GM18502 (cell line): Measurements from ENCODE around the gene LEMD2.

Source experiments
- ATAC-seq: cut with Tn5 transposase; IDR thresholded peaks from one replicate; pipeline ENCODE4 v1.9.1; 2021; ENCODE audit warnings: mild to moderate bottlenecking; ENCODE audit not compliant: unreplicated experiment, poor library complexity

Gene LEMD2

GRCh38 chr6:33799454-33800113 lies 10.7 kb upstream of the LEMD2 start:
- no peak for ATAC-seq

GRCh38 chr6:33798343-33798848 lies 9.5 kb upstream of the LEMD2 start:
- no peak for ATAC-seq

DNA sequence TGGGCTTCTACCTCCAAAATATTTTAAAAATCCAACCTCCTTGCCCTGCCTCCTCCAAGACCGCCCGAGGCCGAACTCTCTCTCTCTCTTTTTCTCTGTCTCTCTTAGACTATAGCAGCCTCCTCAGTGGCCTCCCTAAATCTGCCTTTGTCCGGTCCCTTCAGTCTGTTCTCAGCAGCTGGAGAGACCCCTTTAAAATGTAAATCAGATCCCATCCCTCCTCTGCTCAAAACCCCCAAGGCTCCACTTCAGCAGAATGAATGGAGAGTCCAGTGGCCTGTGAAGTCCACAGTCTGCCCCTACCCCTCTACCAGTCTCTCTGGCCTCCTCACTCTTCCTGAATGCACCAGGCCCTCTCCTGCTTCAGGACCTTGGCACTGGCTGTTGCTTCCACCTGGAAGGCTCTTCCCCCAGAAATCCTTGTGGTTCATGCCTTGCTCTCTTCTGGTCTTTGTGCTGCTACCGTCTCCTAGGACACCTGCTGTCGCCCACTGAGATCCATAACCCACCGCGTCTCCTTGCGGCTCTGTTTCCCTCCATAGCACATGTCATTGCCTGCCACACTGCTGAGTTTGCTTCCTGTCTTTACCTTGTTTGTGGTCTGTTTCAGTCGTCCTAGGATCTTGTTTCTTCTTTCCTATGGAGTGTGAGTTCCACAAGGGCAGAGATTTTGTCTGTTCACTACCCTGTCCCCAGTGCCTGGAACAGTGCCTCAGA lies 8.9 kb upstream of the LEMD2 start:
- ATAC-seq, result no peak

GRCh38 chr6:33794910-33795623 lies 6.1 kb upstream of the LEMD2 start:
- ATAC-seq, result no peak

GRCh38 chr6:33792981-33793380 lies 4.1 kb upstream of the LEMD2 start:
- ATAC-seq, result no peak

DNA sequence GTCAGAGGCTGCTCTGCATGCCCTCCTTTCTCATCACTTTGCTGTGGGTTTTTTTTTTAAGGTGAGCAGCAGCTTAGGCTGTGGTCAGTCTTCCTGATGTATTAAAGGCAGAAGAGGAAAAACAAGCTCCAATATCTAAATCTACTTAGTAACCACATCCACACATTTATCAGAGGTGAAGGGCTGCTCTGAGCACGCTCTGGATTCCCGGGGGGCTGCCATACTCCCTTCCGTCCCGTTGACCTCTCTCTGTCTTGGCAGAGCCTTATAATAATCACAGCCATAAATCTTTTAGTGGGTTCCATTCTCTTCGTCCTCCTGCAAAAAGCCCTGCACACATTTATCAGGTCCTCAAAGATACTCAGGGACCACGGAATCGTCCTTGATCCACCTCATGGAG lies 2.7 kb upstream of the LEMD2 start:
- no peak for ATAC-seq

GRCh38 chr6:33790910-33791309 lies 2.0 kb upstream of the LEMD2 start:
- no peak for ATAC-seq

- ATAC-seq, result no peak
Measured at GRCh38 chr6:33790379-33790778, 1.4 kb upstream of the LEMD2 start.

DNA sequence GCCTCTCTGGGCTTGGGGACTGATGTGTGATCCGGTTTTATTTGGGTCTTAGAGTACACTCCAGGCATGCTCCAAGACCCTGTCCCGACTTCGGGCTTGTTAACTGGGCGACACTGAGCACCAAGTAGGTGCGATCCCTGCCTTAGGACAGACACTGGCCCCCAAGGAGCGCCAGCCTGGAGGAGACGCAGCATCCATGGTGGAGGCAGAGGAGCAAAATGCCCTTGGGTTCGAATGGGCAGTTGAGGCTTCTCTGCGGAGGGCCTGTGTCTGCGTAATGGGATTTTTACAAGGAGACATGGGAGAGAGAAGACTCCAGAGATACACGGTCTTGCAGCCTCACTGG lies 593 bp upstream of the LEMD2 start:
- no peak for ATAC-seq

GRCh38 chr6:33787954-33788693 lies 806 bp downstream of the LEMD2 start:
- peak; percentile 54 for ATAC-seq

DNA sequence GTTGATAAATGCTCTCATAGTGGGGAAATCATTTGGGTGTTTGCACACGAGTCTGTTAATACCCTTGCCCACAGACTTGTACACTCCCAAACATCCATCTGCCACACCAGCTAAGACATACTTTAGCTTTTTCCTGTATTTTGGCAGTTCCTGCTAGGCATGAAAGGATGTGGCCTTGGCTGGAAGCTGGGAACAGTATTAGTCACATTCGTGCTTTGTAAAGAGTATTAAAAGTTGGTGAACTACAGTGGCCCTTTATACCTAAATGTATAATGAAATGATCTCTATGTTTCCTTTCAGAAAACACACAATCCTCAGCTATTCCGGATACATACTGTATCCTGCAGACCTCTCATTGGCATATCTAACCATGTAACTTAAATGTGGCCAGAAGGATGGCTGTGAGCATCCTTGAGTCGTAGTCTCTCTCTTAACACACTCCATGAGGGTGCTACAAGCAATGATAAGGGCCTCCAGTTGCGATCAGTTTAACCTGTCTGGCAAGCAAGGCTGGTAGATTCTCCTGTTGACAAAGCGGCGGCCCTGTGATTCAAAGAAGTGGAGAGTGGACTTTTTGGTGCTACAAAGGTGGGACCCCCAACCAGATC lies 1.5 kb downstream of the LEMD2 start:
- no peak for ATAC-seq

GRCh38 chr6:33786736-33787135 lies 2.2 kb downstream of the LEMD2 start:
- ATAC-seq, result no peak

DNA sequence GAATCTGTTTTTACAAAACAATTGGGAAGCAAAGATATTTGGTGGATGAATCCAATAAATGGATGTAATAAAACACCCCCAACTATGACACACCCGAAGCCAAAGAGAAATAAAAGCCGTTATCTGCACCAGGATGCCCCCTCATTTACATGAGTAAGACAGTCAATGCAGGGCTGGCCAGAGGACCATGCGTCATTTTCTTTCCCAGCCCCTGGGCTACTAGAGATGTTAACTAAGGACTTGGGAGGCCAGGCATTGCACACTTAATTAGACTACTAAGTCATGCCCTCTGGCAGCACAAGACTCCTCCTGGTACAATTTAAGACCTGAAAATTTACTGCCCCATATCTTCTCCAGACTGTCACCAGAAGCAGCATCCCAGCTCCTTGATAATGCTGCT lies 3.2 kb downstream of the LEMD2 start:
- no peak for ATAC-seq

- ATAC-seq, result no peak
Measured at GRCh38 chr6:33784787-33785186, 4.1 kb downstream of the LEMD2 start.

GRCh38 chr6:33783781-33784520 lies 5.0 kb downstream of the LEMD2 start:
- no peak for ATAC-seq

DNA sequence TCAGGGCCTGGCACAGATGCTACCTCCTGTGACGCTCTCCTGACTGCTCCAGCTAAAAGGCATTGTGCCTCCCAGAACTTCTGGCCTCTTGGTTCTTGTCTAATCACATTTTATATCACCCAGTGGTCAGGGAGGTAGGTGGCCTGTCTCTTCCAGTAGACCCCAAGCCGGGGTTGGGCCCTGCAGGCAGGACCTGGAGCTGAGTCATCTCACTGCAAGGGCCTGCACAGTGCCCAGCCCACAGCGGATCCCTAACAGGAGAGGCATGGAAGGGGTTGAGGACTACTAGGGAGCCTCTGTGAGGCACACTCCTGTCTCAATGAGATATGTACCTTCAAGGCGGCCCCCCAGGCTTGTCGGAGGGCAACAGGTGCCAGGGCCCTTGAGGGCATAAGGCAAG lies 6.4 kb downstream of the LEMD2 start:
- ATAC-seq, result no peak

DNA sequence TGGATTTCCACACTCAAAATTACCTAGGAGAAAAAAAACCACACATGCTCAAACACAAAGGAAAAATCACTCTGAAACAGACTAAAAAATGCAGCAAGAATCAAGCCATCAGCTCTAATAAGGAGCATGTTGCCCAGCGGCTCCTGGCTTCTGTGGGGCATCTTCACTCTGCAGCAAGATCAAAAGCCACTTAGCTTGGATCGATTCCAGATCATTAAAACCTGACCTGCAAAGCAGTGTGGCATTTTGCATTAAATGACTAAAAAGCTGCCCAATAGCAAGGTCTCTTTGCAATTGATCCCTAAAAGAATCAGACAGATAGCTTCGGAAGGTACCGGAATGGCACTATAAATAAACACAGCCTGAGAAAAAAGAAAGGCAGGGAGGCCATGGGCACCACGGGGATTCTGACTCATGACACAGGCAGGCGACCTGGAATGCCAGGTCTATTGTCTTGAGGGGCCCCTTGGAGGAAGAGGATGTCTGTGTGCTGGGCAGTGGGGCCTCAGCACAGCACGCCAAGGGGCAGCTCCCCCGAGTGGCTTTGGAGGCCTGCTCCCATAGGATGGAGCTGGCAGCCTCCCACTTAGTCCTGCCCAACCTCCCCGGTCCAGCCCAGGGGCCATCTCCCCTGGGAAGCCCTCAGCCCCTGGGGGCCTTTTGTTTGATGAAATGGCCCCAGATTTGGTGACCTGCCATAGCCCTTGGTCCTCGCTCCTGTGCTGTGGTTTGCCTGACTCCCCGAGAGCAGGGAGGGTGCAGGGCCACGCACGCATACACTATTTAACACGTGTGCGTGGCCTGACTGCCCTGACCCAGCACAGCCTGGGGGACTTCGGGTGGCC lies 7.6 kb downstream of the LEMD2 start:
- ATAC-seq, result no peak

- ATAC-seq, result no peak
Measured at GRCh38 chr6:33779895-33780294, 9.0 kb downstream of the LEMD2 start.

DNA sequence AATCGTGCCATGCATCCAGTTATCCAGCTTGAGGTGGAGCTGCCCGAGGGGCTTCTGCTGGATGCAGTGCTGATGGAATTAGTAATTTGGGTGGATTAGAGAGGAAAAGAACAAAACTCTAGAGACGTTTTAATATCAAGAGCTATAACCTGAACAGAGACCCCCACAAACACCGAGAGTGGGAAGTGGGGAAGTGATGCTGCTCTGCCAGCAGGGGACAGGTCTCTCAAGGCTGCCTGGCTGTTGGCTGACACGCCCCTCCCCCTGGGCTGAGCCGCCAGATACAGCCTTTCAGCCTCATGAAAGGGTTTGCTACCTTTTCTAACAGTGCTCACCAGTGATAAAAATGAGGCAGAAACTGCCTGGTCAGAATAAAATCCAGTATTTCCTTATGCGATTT lies 9.6 kb downstream of the LEMD2 start:
- ATAC-seq, result no peak
